HG02642 (cell line): Measurements from ENCODE around the gene PMP22.

Experiments used
- ATAC-seq: cut with Tn5 transposase; IDR thresholded peaks from one replicate; pipeline ENCODE4 v1.9.1; 2021; ENCODE audit warnings: mild to moderate bottlenecking; ENCODE audit not compliant: unreplicated experiment, poor library complexity

The PMP22 gene

GRCh38 chr17:15257258-15257788 is 7.8 kb downstream of the PMP22 start:
- no peak for ATAC-seq

- ATAC-seq, result no peak
Observed at GRCh38 chr17:15256689-15257088, 8.4 kb downstream of the PMP22 start.

GRCh38 chr17:15255713-15256454 is 9.2 kb downstream of the PMP22 start:
- ATAC-seq, result no peak

GRCh38 chr17:15250135-15250860 is 14.8 kb downstream of the PMP22 start:
- no peak for ATAC-seq

GRCh38 chr17:15249487-15249886 is 15.6 kb downstream of the PMP22 start:
- no peak for ATAC-seq

GRCh38 chr17:15247891-15248529 is 17.1 kb downstream of the PMP22 start:
- ATAC-seq, result no peak

GRCh38 chr17:15245054-15245453 is 20.1 kb downstream of the PMP22 start:
- no peak for ATAC-seq

GRCh38 chr17:15240644-15241043 is 24.5 kb downstream of the PMP22 start:
- no peak for ATAC-seq

GRCh38 chr17:15239491-15239890 is 25.6 kb downstream of the PMP22 start:
- no peak for ATAC-seq

GRCh38 chr17:15238676-15239422 is 26.3 kb downstream of the PMP22 start:
- ATAC-seq, result no peak

- ATAC-seq, result no peak
Observed at GRCh38 chr17:15238057-15238456, 27.1 kb downstream of the PMP22 start.

GRCh38 chr17:15237106-15237425 is 28.1 kb downstream of the PMP22 start:
- ATAC-seq, result no peak

- no peak for ATAC-seq
Observed at GRCh38 chr17:15236281-15237105, 28.6 kb downstream of the PMP22 start.

GRCh38 chr17:15233971-15234370 is 31.2 kb downstream of the PMP22 start:
- no peak for ATAC-seq

- ATAC-seq, result no peak
Observed at GRCh38 chr17:15233022-15233805, 31.9 kb downstream of the PMP22 start.

- ATAC-seq, result no peak
Observed at GRCh38 chr17:15232517-15232915, 32.6 kb downstream of the PMP22 start.

- ATAC-seq, result no peak
Observed at GRCh38 chr17:15231851-15232516, 33.1 kb downstream of the PMP22 start.

GRCh38 chr17:15230866-15231265 is 34.3 kb downstream of the PMP22 start:
- ATAC-seq, result no peak
